Trophoblast cell (in vitro differentiated cells and primary cell): ENCODE results near the gene CCDC27.

Experiments
- DNase-seq, 2 donors: peaks; one replicate each; pipeline ENCODE4 v3.0.0-alpha.2; 2016
- H2AFZ ChIP-seq: 2 replicates; pipeline ENCODE4 v1.6.1; 2013; ENCODE audit warnings: low read length, moderate library complexity, mild to moderate bottlenecking; ENCODE audit not compliant: insufficient read depth, poor library complexity
- H2AK5ac ChIP-seq: 2 replicates; pipeline ENCODE4 v1.6.1; 2013; ENCODE audit warnings: mild to moderate bottlenecking, low read length
- H2BK120ac ChIP-seq: 2 replicates; pipeline ENCODE4 v1.6.1; 2013; ENCODE audit warnings: low read length, mild to moderate bottlenecking, moderate library complexity; ENCODE audit not compliant: insufficient read depth, poor library complexity
- H2BK12ac ChIP-seq: 2 replicates; pipeline ENCODE4 v1.6.1; 2013; ENCODE audit warnings: mild to moderate bottlenecking, low read length, moderate library complexity
- H2BK5ac ChIP-seq: 2 replicates; pipeline ENCODE4 v1.6.1; 2013; ENCODE audit warnings: low read length, low read depth, moderate library complexity, mild to moderate bottlenecking; ENCODE audit not compliant: poor library complexity
- H3K14ac ChIP-seq: 2 replicates; pipeline ENCODE4 v1.6.1; 2013; ENCODE audit warnings: mild to moderate bottlenecking, low read length
- H3K18ac ChIP-seq: 2 replicates; pipeline ENCODE4 v1.6.1; 2013; ENCODE audit warnings: mild to moderate bottlenecking, low read length
- H3K23ac ChIP-seq: 2 replicates; pipeline ENCODE4 v1.6.1; 2013; ENCODE audit warnings: low read length
- H3K27ac ChIP-seq: 2 replicates; pipeline ENCODE4 v1.5.1; 2013; ENCODE audit warnings: low read depth, mild to moderate bottlenecking, inconsistent platforms, low read length, moderate library complexity
- H3K27me3 ChIP-seq: 2 replicates; pipeline ENCODE4 v1.6.1; 2013; ENCODE audit warnings: inconsistent platforms, mild to moderate bottlenecking, low read length, moderate library complexity; ENCODE audit not compliant: insufficient read depth
- H3K36me3 ChIP-seq, 2 experiments: 1 replicate in 1 of 2; 2 replicates in 1 of 2; pipeline ENCODE4 v1.6.1; 2013; ENCODE audit warnings: low read length in 2 of 2, mild to moderate bottlenecking in 2 of 2, moderate library complexity in 1 of 2; ENCODE audit not compliant: insufficient read depth in 2 of 2, control insufficient read depth in 1 of 2
- H3K4ac ChIP-seq: 2 replicates; pipeline ENCODE4 v1.6.1; 2013; ENCODE audit warnings: low read depth, mild to moderate bottlenecking, low read length, moderate library complexity
- H3K4me1 ChIP-seq, 2 experiments: 1 replicate in 1 of 2; 2 replicates in 1 of 2; pipeline ENCODE4 v1.6.1; 2013; ENCODE audit warnings: low read length in 2 of 2, mild to moderate bottlenecking in 2 of 2, moderate library complexity in 1 of 2; ENCODE audit not compliant: insufficient read depth in 2 of 2, control insufficient read depth in 1 of 2
- H3K4me2 ChIP-seq: 2 replicates; pipeline ENCODE4 v1.6.1; 2013; ENCODE audit warnings: inconsistent platforms, mild to moderate bottlenecking, low read length, moderate library complexity
- H3K4me3 ChIP-seq: 2 replicates; pipeline ENCODE4 v1.5.1; 2013; ENCODE audit warnings: mild to moderate bottlenecking, low read depth, low read length, inconsistent platforms
- H3K79me1 ChIP-seq: one replicate; pipeline ENCODE4 v1.6.1; 2013; ENCODE audit warnings: low read length
- H3K79me2 ChIP-seq: 2 replicates; pipeline ENCODE4 v1.6.1; 2013; ENCODE audit warnings: low read length, mild to moderate bottlenecking; ENCODE audit not compliant: control insufficient read depth, insufficient read depth, poor library complexity
- H3K9ac ChIP-seq: 2 replicates; pipeline ENCODE4 v1.6.1; 2013; ENCODE audit warnings: mild to moderate bottlenecking, low read length
- H3K9me3 ChIP-seq: 2 replicates; pipeline ENCODE4 v1.6.1; 2013; ENCODE audit warnings: low read depth, mild to moderate bottlenecking, control low read depth, inconsistent platforms, low read length; ENCODE audit not compliant: insufficient read depth
- H4K12ac ChIP-seq: 2 replicates; pipeline ENCODE4 v1.6.1; 2013; ENCODE audit warnings: low read depth, mild to moderate bottlenecking, low read length, moderate library complexity
- H4K8ac ChIP-seq: 2 replicates; pipeline ENCODE4 v1.6.1; 2013; ENCODE audit warnings: low read depth, mild to moderate bottlenecking, low read length, moderate library complexity
- H4K91ac ChIP-seq: one replicate; pipeline ENCODE4 v1.6.1; 2013; ENCODE audit warnings: low read depth, mild to moderate bottlenecking, low read length, moderate library complexity
- WGBS: extraction: QIAGEN DNeasy Blood & Tissue Kit; methylation state at CpG from one replicate; pipeline ENCODE4 v1.1.7; 2013; ENCODE audit warnings: missing lambda C conversion rate; ENCODE audit not compliant: insufficient read length, insufficient coverage; ENCODE audit errors: extremely low coverage; 5-methylcytosine and 5-hydroxymethylcytosine counted together

The CCDC27 gene

DNA sequence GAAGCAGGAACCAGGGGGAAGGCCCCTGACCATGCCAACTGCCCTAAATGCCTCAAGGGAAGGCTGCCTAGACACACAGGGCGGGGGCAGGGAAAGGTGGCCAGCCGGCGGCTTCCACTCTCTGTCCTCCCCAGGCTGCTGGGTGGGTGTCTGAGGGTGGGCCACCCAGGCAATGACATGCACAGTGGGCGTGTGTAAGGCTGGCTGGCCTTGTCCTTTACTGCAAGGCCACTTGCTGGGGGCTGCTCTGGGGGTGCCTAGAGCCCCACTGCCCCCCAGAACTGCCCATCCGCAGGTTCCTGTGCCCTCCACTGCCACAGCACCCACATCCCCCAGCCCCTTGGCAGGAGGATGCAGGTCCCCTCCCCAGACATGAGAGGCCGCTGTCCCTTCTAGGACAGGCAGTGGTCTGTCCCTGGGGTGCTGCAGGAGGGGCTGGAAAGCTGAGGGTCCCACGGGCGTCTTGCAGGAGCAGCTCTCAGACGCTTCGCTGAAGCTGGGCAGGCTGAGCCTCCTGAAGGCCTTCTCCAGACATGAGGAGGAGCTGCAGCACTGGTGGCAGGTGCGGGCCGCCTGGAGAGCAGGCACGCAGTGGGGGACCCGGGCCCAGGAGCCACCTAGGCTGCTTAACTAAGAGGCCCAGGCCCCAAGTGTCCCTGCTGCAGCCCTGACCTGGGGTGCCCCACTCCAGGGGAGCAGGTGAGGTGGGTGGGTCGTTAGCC, 10.1 kb downstream of the CCDC27 start:
- Histone ChIP-seq H2AFZ (no peak overlapping the region), H3K27me3 (no peaks in the 10 kb centered on the region), H3K14ac (no peak overlapping the region), H2AK5ac (no peak overlapping the region), H3K23ac (no peak overlapping the region), H3K79me1 (no peaks in the 10 kb centered on the region), H4K91ac (no peak overlapping the region), H3K27ac (no peak overlapping the region), H3K4me2 (no peak overlapping the region), H4K8ac (no peak overlapping the region), H2BK12ac (no peak overlapping the region), H3K18ac (no peak overlapping the region), H4K12ac (no peak overlapping the region), H3K4me1 (no peaks in the 10 kb centered on the region), H3K36me3 (no peaks in the 10 kb centered on the region), H2BK5ac (no peak overlapping the region), H2BK120ac (no peak overlapping the region), H3K79me2 (no peaks in the 10 kb centered on the region), H3K4ac (no peak overlapping the region), H3K9ac (no peak overlapping the region), H3K9me3 (peaks cover 4% of the 10 kb centered on the region), H3K4me3 (no peak overlapping the region)
- DNase-seq, result no peak
- WGBS, result no CpG with 5 or more reads among the region's 15 CpGs

- no peaks in the 10 kb centered on the region for H3K4me1 ChIP-seq
- peaks cover 4% of the 10 kb centered on the region for H3K9me3 ChIP-seq
- no peaks in the 10 kb centered on the region for H3K27me3 ChIP-seq
- no peak overlapping the region for H3K14ac ChIP-seq
- no peak overlapping the region for H4K12ac ChIP-seq
- WGBS, result no CpG with 5 or more reads among the region's 12 CpGs
- no peaks in the 10 kb centered on the region for H3K36me3 ChIP-seq
- DNase-seq, result no peak
- H2BK120ac ChIP-seq, result no peak overlapping the region
- H4K8ac ChIP-seq, result no peak overlapping the region
- no peak overlapping the region for H3K4me3 ChIP-seq
- H3K23ac ChIP-seq, result no peak overlapping the region
- no peak overlapping the region for H2BK5ac ChIP-seq
- H3K79me2 ChIP-seq, result no peaks in the 10 kb centered on the region
- H2AFZ ChIP-seq, result no peak overlapping the region
- H2AK5ac ChIP-seq, result no peak overlapping the region
- H3K4ac ChIP-seq, result no peak overlapping the region
- no peak overlapping the region for H2BK12ac ChIP-seq
- no peak overlapping the region for H4K91ac ChIP-seq
- no peak overlapping the region for H3K27ac ChIP-seq
- no peak overlapping the region for H3K4me2 ChIP-seq
- no peak overlapping the region for H3K9ac ChIP-seq
- H3K79me1 ChIP-seq, result no peaks in the 10 kb centered on the region
- no peak overlapping the region for H3K18ac ChIP-seq
These were observed 10.6 kb downstream of the CCDC27 start for GRCh38 chr1:3762873-3763228.

GRCh38 chr1:3763351-3764125, 11.3 kb downstream of the CCDC27 start:
- H3K9me3 ChIP-seq, result peaks cover 4% of the 10 kb centered on the region
- no peak overlapping the region for H3K4me3 ChIP-seq
- no peaks in the 10 kb centered on the region for H3K4me1 ChIP-seq
- H2BK5ac ChIP-seq, result no peak overlapping the region
- H2AK5ac ChIP-seq, result no peak overlapping the region
- no peaks in the 10 kb centered on the region for H3K79me1 ChIP-seq
- no peak overlapping the region for H2BK12ac ChIP-seq
- no peak overlapping the region for H2AFZ ChIP-seq
- H3K23ac ChIP-seq, result no peak overlapping the region
- H4K91ac ChIP-seq, result no peak overlapping the region
- no peak overlapping the region for H3K14ac ChIP-seq
- no peak overlapping the region for H3K18ac ChIP-seq
- WGBS, result no CpG with 5 or more reads among the region's 31 CpGs
- no peak overlapping the region for H3K9ac ChIP-seq
- no peak overlapping the region for H4K12ac ChIP-seq
- H3K4ac ChIP-seq, result no peak overlapping the region
- no peak overlapping the region for H3K4me2 ChIP-seq
- H3K79me2 ChIP-seq, result no peaks in the 10 kb centered on the region
- no peak overlapping the region for H4K8ac ChIP-seq
- H3K27me3 ChIP-seq, result no peaks in the 10 kb centered on the region
- H3K36me3 ChIP-seq, result no peaks in the 10 kb centered on the region
- H2BK120ac ChIP-seq, result no peak overlapping the region
- no peak overlapping the region for H3K27ac ChIP-seq
- DNase-seq, result no peak

GRCh38 chr1:3767328-3767925, 15.2 kb downstream of the CCDC27 start:
- Histone ChIP-seq H3K4me1 (peaks cover 5 to 7% of the 10 kb centered on the region in 2 experiments), H3K4ac (no peak overlapping the region), H2AK5ac (no peak overlapping the region), H4K12ac (no peak overlapping the region), H4K91ac (no peak overlapping the region), H3K79me1 (peaks cover 3% of the 10 kb centered on the region), H3K27ac (no peak overlapping the region), H3K18ac (no peak overlapping the region), H3K4me3 (no peak overlapping the region), H2BK12ac (no peak overlapping the region), H3K9ac (no peak overlapping the region), H3K36me3 (no peaks in the 10 kb centered on the region), H4K8ac (no peak overlapping the region), H3K9me3 (no peaks in the 10 kb centered on the region), H3K14ac (no peak overlapping the region), H2BK120ac (no peak overlapping the region), H2BK5ac (no peak overlapping the region), H3K23ac (no peak overlapping the region), H3K4me2 (no peak overlapping the region), H3K79me2 (no peaks in the 10 kb centered on the region), H2AFZ (no peak overlapping the region), H3K27me3 (no peaks in the 10 kb centered on the region)
- DNase-seq, result no peak
- WGBS, result no CpG with 5 or more reads among the region's 17 CpGs
